GM19035 (cell line): ENCODE data around the gene BMP8A.
"Not testable (repeated sequence)": the region's sequence is repeated elsewhere in the genome, so short reads cannot be mapped to it uniquely, and the experiment has no call there.

Source experiments
- ATAC-seq: cut with Tn5 transposase; IDR thresholded peaks from one replicate; pipeline ENCODE4 v1.9.1; 2021; ENCODE audit not compliant: unreplicated experiment

BMP8A gene

DNA sequence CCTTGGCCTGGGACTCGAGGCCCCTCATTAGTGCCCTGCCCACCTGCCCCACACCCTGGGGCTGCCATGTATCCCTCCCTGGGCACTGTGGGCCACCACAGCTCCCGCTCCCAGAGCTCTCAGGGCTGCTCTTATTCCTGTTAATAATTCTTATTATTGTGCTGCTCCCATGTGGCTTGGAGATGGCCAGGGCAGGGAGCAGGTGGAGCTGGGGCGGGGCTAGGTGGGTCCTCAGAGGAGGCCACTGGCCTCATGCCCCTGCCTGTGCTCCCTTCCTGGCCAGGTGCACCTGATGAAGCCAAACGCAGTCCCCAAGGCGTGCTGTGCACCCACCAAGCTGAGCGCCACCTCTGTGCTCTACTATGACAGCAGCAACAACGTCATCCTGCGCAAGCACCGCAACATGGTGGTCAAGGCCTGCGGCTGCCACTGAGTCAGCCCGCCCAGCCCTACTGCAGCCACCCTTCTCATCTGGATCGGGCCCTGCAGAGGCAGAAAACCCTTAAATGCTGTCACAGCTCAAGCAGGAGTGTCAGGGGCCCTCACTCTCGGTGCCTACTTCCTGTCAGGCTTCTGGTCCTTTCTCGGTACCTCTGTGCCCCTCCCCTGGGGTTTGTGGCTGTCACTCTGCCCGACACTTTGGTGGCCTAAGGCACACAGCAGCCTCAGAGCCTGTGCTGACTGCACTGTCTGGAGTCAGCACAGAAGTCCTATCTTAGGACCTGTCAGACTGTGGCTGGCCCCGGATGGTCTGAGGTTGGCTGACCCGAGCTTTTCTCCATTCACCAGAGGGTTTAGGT, 34.1 kb downstream of the BMP8A start:
- ATAC-seq = peak; percentile 87

GRCh38 chr1:39526466-39527189, 35.2 kb downstream of the BMP8A start:
- ATAC-seq = no peak

DNA sequence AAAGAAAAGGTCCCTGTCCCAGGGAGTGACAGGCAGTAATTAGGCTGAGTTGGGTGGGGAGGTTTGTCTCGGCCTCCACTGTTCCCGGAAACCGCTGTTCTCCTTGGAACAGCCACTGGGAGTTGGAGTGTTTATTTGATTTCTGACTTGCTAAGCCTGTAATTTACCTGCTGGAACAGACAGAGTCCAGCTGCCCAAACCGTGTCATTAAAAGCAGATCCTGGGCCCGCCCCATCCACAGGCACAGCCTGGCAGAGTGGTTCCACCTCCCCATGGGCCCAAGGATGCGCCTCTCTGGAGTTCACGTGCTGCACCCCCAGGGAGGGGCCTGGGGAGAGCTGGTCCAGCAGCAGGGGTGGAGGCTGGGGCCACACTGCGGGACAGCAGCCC, 35.7 kb downstream of the BMP8A start:
- ATAC-seq = not testable (repeated sequence)

GRCh38 chr1:39528082-39528481, 36.6 kb downstream of the BMP8A start:
- no peak for ATAC-seq

DNA sequence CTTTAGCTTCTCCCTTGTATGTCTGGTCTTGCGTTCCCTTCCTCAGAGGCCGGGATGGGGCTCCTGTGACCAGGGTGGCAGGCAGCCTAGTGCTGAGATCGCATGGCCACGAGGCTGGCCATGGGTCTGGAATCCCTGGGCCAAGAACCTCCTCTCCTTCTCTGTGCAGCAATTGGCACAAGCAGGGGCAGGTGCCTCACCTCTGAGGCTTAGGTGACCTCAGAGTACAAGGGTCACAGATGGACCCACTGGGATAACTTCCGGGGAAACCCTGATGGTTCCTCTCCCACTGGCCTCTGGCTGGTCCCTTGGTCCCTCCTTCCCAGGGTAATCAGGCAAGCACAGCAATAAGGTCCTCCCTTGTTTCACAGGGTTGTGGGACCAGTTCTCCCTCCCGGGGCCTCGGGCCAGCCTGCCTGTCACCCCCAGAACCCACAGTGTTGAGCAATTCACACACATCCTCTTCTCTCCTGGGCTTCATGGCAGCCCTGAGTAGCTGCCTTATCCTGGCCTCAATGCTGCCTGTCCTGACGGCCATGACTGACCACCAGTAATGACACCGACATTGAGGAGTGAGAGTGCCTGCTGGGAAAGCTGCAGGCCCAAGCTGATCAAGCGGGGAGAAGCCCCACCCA, 38.6 kb downstream of the BMP8A start:
- no peak for ATAC-seq

DNA sequence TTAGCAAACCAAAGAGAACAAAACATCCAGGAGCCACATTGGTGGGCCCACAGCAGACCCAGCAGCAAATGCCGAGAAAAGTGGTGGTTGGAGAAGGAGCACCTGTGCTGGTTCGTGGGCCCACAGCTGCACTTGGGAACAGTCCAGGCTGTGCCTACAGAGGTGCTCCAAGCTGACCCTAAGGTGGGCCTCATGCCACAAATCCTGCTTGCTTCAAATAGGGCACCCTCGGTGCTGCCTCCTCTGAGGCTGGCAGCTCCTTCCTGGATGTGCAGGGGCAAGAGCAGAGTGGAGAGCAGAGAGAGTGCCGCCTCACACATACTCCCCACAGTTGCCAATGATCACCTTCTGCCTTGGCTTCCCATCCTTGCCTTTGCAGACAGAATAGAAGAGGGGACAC, 40.1 kb downstream of the BMP8A start:
- no peak for ATAC-seq

GRCh38 chr1:39533442-39533841, 42.0 kb downstream of the BMP8A start:
- no peak for ATAC-seq

- no peak for ATAC-seq
Measured at GRCh38 chr1:39538531-39539251, 47.3 kb downstream of the BMP8A start.

GRCh38 chr1:39539252-39539790, 47.9 kb downstream of the BMP8A start:
- no peak for ATAC-seq

GRCh38 chr1:39540504-39541031, 49.1 kb downstream of the BMP8A start:
- ATAC-seq = no peak

GRCh38 chr1:39542924-39543323, 51.5 kb downstream of the BMP8A start:
- no peak for ATAC-seq

- no peak for ATAC-seq
Measured at GRCh38 chr1:39544327-39544726, 52.9 kb downstream of the BMP8A start.

DNA sequence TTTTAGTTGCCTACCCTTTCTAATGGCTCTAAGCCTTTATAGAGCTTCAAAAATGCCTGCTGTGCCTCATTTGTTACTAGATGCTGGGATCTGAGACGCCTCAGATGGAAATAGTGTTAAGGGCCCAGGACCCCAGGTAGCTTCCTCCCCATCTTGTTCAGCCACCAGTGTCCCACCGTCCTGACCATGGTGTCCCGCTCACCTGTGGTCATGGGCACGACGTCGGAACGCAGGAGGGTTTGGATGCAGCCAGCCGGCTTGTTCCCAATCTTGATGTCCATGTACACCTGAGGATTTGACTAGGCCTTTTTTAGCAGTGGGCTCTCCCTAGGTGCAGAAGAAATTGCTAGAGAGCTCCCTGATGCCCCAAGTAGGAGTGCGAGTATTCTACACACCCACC, 54.1 kb downstream of the BMP8A start:
- ATAC-seq = no peak

DNA sequence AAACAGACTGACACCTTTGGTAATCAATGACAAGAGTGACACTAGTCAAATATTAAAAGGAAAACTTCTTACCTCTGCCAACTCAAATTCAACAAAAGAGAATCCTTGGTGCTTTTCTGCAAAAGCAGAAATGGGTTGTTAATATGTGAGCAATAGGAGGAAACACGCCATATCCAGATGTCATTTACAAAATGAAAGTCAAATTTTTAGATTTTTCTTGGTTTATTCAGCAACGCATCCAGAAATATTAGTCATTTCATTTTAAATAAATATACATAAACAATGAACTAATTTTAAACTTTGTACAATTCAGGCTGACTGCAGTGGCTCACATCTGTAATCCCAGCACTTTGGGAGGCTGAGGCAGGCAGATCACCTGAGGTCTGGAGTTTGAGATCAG, 62.8 kb downstream of the BMP8A start:
- no peak for ATAC-seq

GRCh38 chr1:39561279-39561678, 69.8 kb downstream of the BMP8A start:
- ATAC-seq = no peak

GRCh38 chr1:39562886-39563285, 71.5 kb downstream of the BMP8A start:
- no peak for ATAC-seq

- no peak for ATAC-seq
Measured at GRCh38 chr1:39563669-39564068, 72.2 kb downstream of the BMP8A start.

DNA sequence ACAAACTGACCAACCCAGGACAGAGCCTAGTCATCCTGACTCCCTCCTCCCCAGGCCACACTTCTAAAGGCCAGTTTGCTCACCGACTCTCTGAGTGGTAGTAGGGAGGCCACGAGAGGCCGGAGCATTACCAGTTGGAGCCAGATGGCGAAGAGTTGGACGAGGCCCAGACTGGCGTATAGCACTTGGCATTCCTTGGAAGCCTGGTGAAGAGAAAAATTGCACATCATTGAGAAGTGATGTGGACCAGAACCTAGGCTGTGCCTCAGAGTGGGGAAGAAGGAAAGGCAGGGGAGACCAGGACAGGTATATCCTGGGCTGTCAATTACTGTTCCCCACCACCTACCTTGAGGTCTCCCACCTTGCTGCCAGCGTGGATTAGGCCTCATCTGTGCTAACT, 72.9 kb downstream of the BMP8A start:
- no peak for ATAC-seq

DNA sequence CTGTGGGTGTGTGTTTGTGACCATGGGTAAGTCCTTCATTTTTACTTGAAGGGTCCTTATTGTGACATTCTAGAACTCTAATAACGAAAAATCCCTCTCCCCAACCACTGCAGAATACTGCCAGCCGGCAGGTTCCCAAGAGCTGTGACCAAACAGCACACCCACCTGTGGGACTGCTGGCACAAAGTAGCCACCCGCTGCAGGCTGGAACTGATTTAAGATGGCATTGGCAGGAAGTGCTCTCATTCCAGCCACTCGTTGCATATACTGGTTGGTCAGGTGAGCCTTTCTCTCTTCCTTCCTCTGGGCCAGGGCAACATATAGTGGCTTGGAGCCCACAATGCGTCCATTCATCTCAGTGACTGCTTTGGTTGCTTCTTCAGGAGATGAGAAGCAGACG, 73.5 kb downstream of the BMP8A start:
- no peak for ATAC-seq

DNA sequence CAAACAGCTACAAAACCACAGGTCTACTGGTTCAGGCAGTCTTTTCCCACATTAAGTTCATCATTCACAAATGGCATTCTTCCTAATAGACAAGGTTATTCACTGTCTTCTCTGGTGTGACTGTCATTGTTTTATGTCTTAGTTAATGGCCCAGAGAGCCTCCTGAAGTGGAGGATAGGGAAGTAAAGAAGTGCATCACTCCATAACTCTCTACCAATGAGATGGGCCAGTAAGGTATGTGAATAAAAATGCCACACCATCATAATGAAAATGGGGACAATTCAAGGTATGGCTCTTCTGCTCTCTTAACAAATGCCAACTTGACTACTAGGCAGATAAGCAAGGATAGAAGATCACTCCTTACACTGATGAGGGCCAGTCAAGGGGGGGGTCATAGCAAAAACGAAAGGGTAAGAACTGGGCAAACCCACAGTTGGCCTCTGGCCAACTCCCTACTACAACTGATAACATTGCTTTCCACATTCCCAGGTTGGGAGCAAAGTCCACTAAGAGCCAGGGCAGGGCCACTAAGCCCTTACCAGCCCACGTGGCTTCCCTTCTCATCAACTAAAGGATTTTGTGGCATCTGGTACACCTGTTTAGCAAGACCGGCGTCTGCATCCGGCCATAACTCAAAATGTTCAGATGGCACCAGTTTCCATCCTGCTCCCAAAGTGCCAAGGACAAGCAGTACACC, 75.2 kb downstream of the BMP8A start:
- ATAC-seq = no peak
